NCI-H446 (cell line): ENCODE results near the gene CCDC32.

Experiments used
- DNase-seq, 2 experiments: peaks; one replicate each; lab custom pipeline; 2025; lab: John Stamatoyannopoulos, UW

CCDC32 gene

DNA sequence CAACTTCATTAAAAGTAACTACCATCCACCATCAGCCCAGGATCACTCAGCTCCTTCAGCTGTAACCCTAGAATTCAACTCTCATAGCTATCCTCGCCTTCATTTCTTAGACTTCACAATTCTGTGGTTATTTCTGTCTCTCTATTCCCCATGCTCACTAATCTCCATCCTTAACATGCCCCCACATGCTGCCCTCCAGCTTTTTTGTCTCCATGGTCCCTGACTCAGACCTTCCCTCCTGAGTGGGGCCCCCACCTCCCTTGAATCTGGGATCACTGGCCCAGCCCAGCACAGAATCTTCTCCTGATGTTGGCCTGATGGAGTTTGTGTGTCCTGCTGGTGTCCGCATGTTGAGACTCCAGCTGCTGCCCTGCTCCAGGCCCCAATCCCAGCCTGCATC lies 52.4 kb downstream of the CCDC32 start:
- DNase-seq = no peak

- no peak for DNase-seq
Measured at GRCh38 chr15:40511472-40512133, 53.2 kb downstream of the CCDC32 start.

GRCh38 chr15:40511093-40511471 lies 53.8 kb downstream of the CCDC32 start:
- DNase-seq = no peak

- no peak for DNase-seq
Measured at GRCh38 chr15:40510201-40510600, 54.6 kb downstream of the CCDC32 start.

GRCh38 chr15:40508216-40508615 lies 56.6 kb downstream of the CCDC32 start:
- DNase-seq = no peak

- DNase-seq = peak in 1 of 2 experiments; percentile 51
Measured at GRCh38 chr15:40506964-40507571, 57.8 kb downstream of the CCDC32 start.
